IMR-90 (cell line): ENCODE data around the gene ITPKB.

Experiments used
- CEBPB ChIP-seq: IDR thresholded peaks from 2 replicates; pipeline ENCODE4 v1.6.1; 2012; ENCODE audit warnings: low read depth, low read length, improper control_type of control experiment
- CTCF ChIP-seq: conservative IDR thresholded peaks from 2 replicates; pipeline ENCODE4 v1.5.1; 2012; ENCODE audit warnings: mild to moderate bottlenecking, low read depth, low read length, improper control_type of control experiment
- FOS ChIP-seq: fragments of 150-350 bp; IDR thresholded peaks from 2 replicates; pipeline ENCODE4 v1.6.1; 2016; ENCODE audit warnings: low read depth, low read length
- MXI1 ChIP-seq: IDR thresholded peaks from 2 replicates; pipeline ENCODE4 v1.6.1; 2012; ENCODE audit warnings: low read depth, mild to moderate bottlenecking, low read length, moderate library complexity, borderline replicate concordance
- POLR2A ChIP-seq: IDR thresholded peaks from 2 replicates; pipeline ENCODE4 v1.6.1; 2012; ENCODE audit warnings: mild to moderate bottlenecking, low read depth, low read length
- USF2 ChIP-seq: fragments of 150-350 bp; IDR thresholded peaks from 2 replicates; pipeline ENCODE4 v1.6.1; 2017; ENCODE audit warnings: mild to moderate bottlenecking, antibody characterized with exemption, low read length, low read depth

GRCh38 chr1:226619031-226619430, 120.1 kb downstream of the ITPKB start:
- TF ChIP-seq POLR2A (no peak), USF2 (no peak), CTCF (no peak), FOS (no peak), CEBPB (no peak), MXI1 (no peak)
